Right lobe of liver (tissue), 4 donors: ENCODE data around the gene RFX4.

Experiments used
- POLR2A ChIP-seq: fragments of 450-650 bp; IDR thresholded peaks from one replicate; pipeline ENCODE4 v1.6.1; 2017; ENCODE audit warnings: antibody characterized with exemption, mild to moderate bottlenecking
- TF ChIP-seq, protein P1 (sequence below), 4 donors: fragments of 200-600 bp in 3 of 4; fragments of 450-650 bp in 1 of 4; IDR thresholded peaks; one replicate each; pipeline versions ENCODE4 v1.5.1 to v1.8.0; 2016 to 2022; ENCODE audit warnings: antibody characterized with exemption in 4 of 4, mild to moderate bottlenecking in 2 of 4
- donor health status: DM: no; HTN: no; CAD: no.
- donor health status: DM: no; HTN: no; CAD: no.
- donor health status: DM: no; HTN: yes; CAD: no.

DNA sequence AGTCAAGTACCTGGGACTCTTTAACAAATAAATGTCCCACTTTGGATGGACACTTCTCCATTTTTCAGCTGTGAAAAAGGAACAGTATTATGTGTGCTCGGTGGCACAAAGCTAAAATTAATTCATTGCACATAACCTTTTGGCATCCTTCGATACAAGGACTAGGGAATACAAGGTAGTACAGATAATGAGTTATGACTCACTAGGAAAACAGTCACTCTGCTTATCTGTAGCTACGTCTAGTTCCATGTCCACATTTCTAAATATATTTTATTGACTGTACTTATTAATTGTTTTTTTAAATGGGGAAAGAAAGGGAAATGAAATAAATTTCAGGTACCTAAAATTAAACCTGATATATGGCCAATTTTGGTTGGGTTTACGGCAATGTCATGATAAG, 156.5 kb downstream of the RFX4 start:
- no peak for TF ChIP-seq POLR2A
- TF ChIP-seq, protein P1, sequence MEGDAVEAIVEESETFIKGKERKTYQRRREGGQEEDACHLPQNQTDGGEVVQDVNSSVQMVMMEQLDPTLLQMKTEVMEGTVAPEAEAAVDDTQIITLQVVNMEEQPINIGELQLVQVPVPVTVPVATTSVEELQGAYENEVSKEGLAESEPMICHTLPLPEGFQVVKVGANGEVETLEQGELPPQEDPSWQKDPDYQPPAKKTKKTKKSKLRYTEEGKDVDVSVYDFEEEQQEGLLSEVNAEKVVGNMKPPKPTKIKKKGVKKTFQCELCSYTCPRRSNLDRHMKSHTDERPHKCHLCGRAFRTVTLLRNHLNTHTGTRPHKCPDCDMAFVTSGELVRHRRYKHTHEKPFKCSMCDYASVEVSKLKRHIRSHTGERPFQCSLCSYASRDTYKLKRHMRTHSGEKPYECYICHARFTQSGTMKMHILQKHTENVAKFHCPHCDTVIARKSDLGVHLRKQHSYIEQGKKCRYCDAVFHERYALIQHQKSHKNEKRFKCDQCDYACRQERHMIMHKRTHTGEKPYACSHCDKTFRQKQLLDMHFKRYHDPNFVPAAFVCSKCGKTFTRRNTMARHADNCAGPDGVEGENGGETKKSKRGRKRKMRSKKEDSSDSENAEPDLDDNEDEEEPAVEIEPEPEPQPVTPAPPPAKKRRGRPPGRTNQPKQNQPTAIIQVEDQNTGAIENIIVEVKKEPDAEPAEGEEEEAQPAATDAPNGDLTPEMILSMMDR (IDR thresholded peaks at IDR 0.05) = no peak
